Activated CD4-positive, alpha-beta T cell treated with anti-CD3 and anti-CD28 coated beads, Interleukin-2, amount 50 U/mL, for 16 hours (primary cell): ENCODE measurements around the gene PSENEN.
A peak's percentile ranks its signal among the peaks of the same experiment; 100 is the strongest.

ENCODE experiments used
- DNase-seq: peaks from one replicate; pipeline ENCODE4 v3.0.0-alpha.2; 2020

The PSENEN gene

GRCh38 chr19:35736913-35737886 is 8.3 kb upstream of the PSENEN start:
- DNase-seq: peak; percentile 24

- DNase-seq: no peak
Measured at GRCh38 chr19:35738021-35738886, 7.2 kb upstream of the PSENEN start.

GRCh38 chr19:35738887-35739229 is 6.6 kb upstream of the PSENEN start:
- DNase-seq: no peak

GRCh38 chr19:35739275-35740107 is 6.0 kb upstream of the PSENEN start:
- no peak for DNase-seq

GRCh38 chr19:35740108-35740422 is 5.4 kb upstream of the PSENEN start:
- DNase-seq: no peak

- DNase-seq: peak; percentile 97
Measured at GRCh38 chr19:35740423-35741202, 4.8 kb upstream of the PSENEN start.

- no peak for DNase-seq
Measured at GRCh38 chr19:35741203-35741515, 4.3 kb upstream of the PSENEN start.

- DNase-seq: peak; percentile 81
Measured at GRCh38 chr19:35742121-35742724, 3.2 kb upstream of the PSENEN start, which contains the start of gene IGFLR1. TSS of gene IGFLR1 (minus strand) at chr19:35742452. CDS start at chr19:35741180, 1,272 bp downstream.

- DNase-seq: no peak
Measured at GRCh38 chr19:35743640-35744429, 1.6 kb upstream of the PSENEN start.

- DNase-seq: peak; percentile 97
Measured at GRCh38 chr19:35744430-35745327, 772 bp upstream of the PSENEN start.

- no peak for DNase-seq
Measured at GRCh38 chr19:35746087-35746462, 624 bp downstream of the PSENEN start.

GRCh38 chr19:35746531-35746930 is 1.1 kb downstream of the PSENEN start:
- no peak for DNase-seq

GRCh38 chr19:35748106-35749020 is 2.9 kb downstream of the PSENEN start, which contains the start of gene LIN37:
TSS of gene LIN37 (plus strand) at chr19:35748576. CDS start at chr19:35748725, 149 bp downstream.
- peak; percentile 100 for DNase-seq

- no peak for DNase-seq
Measured at GRCh38 chr19:35750167-35750566, 4.7 kb downstream of the PSENEN start.

GRCh38 chr19:35751839-35752745 is 6.6 kb downstream of the PSENEN start:
- DNase-seq: no peak

GRCh38 chr19:35752746-35753350 is 7.4 kb downstream of the PSENEN start:
- no peak for DNase-seq
